NCI-H146 (cell line): Measurements from ENCODE around the gene MRM3.
"Not testable (repeated sequence)": the region's sequence is repeated elsewhere in the genome, so short reads cannot be mapped to it uniquely, and the experiment has no call there.

Source experiments
- DNase-seq: peaks from one replicate; lab custom pipeline; 2025; lab: John Stamatoyannopoulos, UW

The MRM3 gene

DNA sequence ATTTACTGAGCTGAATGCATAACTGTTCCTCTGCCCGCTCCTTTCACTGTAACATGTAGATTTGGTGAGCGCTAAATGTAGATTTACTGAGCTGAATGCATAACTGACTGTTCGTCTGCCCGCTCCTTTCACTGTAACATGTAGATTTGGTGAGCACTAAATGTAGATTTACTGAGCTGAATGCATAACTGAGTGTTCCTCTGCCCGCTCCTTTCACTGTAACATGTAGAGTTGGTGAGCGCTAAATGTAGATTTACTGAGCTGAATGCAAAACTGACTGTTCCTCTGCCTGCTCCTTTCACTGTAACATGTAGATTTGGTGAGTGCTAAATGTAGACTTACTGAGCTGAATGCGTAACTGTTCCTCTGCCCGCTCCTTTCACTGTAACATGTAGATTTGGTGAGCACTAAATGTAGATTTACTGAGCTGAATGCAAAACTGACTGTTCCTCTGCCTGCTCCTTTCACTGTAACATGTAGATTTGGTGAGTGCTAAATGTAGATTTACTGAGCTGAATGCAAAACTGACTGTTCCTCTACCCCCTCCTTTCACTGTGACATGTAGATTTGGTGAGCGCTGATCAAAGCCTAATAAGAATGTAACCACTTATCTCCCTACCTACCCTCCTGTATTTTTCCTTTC is 26.7 kb upstream of the MRM3 start:
- DNase-seq = not testable (repeated sequence)

DNA sequence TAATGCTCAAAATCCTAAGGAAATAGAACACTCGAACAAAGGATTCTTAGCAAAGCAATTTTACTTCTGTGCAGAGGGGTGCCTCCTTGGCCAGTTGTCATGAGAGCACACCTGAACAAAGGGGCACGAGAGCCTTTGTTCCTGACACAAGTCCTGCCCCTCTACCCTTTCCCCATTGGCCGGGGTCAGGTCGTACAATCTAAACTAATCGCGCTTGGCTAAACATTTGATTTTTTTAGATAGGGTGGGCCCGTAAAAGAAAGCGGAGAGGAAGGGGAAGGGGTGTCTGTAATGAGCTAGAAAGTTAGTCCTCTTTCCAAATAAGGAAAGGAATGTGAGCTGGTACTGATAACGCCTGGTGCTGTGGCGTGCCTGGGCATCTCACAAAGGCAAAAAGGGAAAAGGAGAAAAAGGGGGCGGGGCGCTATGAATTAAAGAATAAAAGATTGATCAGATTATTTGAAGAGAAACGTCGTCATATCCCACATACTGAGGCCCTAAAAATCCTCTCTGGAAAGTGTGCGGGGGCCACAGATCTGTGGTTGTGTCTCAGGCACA is 26.1 kb upstream of the MRM3 start:
- DNase-seq = not testable (repeated sequence)

DNA sequence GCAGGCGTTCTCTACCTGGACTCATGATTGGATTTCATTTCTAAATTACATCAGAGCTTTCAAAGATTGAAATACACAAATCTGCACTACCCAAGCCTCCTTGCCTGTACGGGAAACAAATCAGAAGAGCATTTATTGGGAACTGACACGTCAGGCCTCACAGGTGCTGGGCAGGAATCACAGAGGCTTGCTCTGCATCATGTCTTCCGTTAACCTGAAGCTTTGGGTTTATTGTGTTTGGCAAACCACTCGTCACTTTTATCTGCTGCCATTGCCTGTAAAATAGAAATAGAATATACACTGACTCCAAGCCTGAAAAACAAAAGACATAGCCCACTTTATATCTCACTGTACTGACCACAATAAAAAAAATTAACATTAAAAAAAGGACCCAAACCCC is 22.2 kb upstream of the MRM3 start:
- DNase-seq = no peak

DNA sequence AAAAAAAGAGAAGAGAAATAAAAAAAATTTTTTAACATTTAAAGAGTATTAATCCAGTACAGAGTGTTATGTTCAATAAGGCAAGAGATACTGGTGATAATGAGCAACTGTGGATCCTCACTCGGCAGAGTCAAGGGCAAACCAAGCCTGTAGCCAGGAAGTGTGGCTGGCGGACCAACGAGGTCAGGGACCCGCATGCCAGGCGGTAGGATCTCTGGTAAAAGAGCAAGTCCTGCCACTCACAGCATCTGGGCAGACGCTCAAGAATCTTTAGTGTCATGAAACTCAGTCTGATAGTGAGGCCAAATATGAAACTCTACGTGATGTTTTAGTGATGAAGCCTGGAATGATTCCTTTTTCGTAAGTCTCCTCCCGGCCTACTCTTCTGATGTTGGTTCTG is 21.8 kb upstream of the MRM3 start:
- DNase-seq = no peak

DNA sequence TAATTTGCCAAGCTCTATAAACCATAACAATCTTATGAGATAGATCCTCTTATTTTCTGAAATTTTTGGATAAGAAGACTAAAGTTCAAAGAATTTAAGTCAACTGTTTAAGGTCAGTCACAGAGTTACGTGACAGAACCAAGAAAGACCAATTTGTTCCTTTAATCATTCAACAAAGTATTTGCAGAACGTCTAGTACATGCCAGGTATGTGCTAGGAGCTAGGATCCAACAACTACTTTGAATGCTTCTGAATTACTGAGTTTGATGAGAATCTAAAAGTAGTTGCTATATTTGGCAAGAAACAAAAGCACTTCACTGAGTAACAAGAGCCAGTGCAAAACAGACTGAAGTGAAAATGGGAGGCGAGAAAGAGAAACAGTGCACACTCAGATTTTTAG is 15.1 kb upstream of the MRM3 start:
- no peak for DNase-seq

DNA sequence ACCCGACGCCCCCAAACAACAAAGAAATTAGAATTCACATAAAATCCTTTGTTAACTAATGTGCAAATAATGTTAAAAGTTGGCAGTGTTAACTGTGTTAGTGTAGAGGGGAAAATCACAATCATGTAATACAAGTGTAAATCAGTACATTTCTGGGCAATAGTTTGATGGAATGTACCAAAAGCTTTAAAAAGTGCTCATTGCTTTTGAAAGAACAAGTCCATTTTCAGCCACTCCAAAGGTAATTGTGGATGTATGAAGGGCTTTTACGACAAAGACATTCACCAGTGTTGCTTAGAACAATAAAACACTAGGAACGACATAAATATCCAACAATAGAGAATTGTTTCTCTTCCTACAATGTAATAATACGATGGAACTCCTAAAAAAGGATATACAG is 9.1 kb upstream of the MRM3 start:
- DNase-seq = no peak

DNA sequence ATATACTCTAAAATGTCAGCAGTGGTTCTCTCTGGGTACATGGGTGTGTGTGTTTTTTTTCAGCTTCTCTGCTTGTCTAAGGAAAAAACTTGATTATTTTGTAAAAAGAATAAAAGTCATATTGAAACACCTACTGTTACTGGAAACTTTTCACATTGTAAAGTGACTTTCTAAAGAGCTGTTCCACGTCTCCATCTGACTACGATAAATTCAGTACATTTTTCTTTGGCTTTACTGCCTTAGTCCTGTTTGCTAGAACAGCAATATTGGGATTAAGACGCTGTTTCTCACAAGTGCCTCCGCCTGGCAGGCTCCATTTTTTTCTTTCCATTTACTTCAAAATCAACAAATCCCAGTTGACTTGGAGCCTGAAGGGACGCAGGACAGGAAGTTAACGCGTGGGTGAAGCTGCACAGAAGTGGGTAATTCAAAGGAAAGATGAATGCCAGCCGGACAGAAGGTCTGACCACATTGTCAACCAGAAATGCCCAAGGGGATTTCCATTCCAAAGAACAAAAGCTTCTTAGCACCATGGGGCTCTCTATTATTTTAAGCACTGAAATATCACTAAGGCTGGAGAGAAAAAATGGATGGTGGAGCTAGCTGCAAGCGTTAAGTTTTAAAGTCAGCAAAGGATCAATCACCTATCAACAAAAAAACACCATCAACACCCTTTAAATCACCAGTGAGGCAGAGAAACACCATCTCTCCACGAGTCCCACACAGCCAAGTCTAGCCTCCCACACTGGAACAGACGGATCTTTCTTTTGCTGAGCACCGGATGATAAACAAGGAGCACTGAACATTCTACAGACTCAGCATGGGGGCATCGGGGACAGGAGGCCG is 8.5 kb upstream of the MRM3 start:
- peak; percentile 72 for DNase-seq

DNA sequence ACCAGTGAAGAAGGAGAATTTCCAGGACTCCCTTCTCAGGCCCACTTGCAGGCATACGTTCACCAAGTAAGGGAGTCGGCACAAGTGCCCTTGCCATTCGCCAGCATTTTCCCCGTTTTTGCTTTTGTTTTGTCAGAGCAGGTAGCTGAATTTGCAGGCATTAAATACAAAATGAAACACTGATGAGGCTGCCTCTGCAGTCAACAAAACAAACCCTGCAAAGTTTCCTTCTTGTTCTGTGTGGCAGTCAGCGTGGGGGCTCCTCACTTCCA is 7.9 kb upstream of the MRM3 start:
- DNase-seq = no peak

DNA sequence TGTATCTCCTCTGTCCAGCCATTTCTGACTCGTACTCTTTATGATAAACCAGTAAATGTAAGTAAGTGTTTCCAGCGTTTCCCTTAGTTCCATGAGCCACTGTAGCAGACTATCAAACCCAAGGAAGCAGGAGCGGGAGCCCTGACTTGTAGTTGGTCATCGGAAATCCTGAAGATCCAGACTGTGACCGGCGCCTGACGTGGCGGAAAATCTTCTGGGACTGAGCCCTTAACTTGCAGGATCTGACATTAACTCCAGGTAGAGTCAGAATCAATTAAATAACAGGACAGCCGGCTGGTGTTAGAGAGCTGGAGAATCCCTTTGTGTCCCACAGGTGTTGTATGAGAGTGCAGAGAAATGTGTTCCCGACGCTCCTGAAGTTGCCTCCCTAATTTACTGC is 4.1 kb upstream of the MRM3 start:
- DNase-seq = no peak

DNA sequence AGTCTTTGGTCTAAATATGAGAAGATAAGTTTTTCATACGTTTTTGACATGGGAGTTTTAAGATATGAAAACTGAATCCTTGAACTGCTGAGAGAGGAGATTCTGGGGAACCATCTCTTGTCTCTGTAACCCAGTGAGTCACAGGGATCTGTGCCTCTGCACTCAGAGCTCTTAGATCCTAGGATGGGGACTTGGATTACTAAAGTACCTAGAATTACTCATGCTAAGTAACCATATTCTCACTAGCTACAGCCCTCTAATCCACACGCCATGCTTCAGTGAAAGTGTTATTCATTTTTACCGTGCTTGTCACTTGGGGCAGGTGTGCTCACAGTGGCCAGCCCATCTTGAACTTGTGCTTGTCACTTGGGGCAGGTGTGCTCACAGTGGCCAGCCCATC is 2.0 kb downstream of the MRM3 start:
- DNase-seq = no peak

DNA sequence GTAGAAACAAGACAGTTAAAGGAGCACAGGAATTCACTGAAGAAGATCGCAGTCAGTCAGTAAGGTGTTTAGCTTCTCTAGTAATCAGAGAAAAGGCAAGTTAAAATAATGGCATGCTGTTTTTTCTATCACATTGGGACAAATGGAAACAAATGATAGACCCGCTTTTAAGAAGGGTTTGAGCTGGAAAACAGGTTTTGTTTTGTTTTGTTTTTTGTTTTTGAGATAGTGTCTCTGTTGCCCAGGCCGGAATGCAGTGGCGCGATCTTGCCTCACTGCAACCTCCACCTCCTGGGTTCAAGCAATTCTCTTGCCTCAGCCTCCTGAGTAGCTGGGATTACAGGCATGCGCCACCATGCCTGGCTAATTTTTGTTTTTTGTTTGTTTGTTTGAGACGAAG is 3.7 kb downstream of the MRM3 start:
- not testable (repeated sequence) for DNase-seq

DNA sequence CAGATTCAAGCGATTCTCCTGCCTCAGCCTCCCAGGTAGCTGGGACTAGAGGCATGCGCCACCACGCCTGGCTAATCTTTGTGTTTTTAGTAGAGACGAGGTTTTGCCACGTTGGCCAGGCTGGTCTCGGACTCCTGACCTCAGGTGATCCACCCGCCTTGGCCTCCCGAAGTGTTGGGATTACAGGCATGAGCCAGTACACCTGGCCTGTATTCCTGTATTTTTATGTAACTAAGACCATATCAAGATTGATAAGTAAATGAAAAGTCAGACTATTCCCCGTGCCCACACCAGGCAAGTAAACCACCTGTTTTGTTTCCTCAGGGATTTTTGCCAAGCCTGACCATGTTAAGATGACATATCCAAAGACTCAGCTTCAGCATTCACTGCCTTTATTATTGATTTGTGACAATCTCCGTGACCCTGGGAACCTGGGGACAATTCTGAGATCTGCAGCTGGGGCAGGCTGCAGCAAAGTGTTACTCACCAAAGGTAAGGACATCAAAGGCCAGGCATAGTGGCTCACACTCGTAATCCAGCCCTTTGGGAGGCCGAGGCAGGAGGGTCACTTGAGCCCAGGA is 5.6 kb downstream of the MRM3 start:
- no peak for DNase-seq

DNA sequence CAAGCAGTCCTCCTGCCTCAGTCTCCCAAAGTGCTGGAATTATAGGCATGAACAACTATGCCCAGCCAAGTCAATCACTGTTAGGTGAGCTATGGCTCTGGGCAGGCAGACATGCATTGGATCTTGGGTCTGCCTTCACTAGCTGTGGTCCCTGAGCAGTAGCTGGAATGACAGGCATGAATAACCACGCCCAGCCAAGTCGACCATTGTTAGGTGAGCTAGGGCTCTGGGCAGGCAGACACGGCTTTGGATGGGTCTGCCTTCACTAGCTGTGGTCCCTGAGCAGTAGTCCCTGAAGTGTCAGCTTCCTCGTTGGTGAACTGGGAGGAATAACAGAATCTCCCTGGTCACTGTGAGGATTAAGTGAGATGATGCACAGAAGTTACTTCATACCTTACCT is 6.4 kb downstream of the MRM3 start:
- no peak for DNase-seq

DNA sequence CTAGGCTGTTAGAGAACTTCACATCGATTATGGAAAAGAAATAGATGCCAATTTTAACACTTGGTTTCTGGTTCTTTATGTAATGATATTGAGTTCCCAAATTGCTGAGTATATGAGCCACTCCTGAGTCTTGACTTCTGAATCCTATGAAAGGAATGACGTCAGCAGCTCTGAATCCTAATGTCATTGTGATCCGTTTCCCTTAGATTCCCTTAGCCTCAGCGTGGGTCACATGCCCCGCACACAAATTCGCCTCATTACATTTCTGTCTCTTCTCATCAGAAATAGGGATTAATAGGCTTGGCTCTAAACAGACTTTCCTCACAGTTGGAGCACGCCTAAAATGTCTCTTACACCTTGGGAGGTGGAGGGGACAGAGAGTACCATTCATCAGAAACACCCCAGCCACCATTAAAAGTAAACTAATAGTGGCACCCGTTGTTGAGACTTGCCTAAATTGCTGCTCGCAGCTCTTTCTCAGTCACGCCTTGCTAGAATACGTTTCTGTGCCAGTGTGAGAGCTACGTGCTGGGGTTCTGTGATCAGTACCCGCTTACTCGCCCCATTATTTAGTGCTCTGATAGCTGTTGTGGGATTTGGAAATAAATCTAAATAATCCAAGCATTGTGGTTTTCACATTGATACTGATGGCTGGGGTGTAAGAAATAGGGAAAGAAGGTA is 7.1 kb downstream of the MRM3 start:
- DNase-seq = no peak

DNA sequence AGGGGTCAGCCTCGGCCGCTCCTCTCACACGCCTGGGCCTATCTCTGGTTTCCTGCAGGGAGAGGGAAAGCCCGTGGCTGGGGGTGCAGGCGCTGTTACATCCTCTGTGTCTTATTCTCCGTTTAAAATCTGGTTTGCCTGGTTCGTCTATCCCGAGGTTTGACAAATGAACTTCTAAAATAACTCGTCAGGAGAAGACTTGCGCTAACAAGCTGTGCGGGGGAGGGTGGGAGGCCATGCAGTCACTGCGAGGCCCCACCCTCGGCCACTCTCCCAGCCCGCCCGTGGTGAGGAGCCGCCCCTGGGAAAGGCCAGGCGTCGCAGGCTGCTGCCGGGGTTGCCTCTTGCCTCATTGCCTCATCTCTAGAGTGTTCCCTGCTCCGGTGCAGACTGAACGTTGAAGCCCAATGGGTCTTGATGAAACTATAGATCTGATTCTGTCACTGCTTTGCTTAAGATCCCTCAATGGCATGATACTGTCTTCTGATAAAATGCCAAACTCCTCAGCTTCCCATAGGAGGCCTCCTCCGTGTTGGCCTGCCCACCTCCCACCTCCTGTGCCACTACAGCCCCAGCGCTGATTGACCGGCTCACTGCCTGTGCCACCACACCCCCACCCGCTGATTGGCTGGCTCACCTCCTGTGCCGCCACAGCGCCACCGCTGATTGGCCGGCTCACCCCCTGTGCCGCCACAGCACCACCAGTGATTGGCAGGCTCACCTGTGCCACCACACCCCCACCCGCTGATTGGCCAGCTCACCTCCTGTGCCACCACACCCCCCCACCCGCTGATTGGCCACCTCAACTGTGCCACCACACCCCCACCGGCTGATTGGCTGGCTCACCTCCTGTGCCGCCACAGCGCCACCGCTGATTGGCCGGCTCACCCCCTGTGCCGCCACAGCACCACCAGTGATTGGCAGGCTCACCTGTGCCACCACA is 8.0 kb downstream of the MRM3 start:
- DNase-seq = not testable (repeated sequence)

DNA sequence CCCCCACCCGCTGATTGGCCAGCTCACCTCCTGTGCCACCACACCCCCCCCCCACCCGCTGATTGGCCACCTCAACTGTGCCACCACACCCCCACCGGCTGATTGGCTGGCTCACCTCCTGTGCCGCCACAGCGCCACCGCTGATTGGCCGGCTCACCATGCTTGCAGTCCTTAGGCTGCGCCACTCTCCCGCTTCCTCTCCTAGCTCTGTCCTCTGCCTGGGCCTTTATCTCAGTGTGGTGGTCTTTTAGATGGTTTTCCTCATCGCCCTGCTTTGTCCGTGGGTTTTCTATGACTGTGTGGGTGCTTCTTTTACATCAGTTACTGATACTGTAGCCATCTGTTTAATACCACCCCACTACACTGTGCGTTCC is 8.7 kb downstream of the MRM3 start:
- DNase-seq = not testable (repeated sequence)

DNA sequence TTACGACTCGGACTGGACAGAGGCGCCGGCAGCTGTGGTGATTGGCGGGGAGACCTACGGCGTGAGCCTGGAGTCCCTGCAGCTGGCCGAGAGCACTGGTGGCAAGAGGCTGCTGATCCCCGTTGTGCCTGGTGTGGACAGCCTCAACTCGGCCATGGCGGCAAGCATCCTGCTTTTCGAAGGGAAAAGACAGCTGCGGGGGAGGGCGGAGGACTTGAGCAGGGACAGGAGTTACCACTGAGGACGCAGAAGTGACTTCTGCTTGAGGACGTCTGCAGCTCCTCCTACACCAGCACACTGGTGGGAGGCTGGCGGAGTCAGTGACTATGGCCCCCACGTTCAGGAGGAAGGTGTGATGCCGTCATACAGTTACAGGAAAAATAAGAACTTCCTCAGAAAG is 9.7 kb downstream of the MRM3 start:
- no peak for DNase-seq

DNA sequence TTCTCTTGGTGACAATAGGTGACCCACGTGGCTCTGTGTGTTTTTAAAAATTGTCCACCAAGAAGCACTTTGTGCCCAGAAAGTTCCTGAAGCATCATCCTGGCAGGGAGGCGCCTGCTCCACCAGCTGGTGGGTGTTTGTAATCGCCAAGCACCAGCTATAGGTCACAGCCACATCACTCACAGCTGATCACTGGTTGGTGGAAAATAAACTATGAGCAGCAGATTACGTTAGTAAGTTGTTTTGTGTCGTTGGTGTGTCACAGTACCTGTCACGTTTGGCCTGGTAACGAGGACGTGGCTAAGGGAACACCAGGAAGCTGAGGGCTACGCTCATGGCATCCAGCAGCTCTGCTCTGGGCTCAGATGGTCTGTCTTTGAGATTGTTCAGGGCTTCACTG is 10.1 kb downstream of the MRM3 start:
- no peak for DNase-seq

DNA sequence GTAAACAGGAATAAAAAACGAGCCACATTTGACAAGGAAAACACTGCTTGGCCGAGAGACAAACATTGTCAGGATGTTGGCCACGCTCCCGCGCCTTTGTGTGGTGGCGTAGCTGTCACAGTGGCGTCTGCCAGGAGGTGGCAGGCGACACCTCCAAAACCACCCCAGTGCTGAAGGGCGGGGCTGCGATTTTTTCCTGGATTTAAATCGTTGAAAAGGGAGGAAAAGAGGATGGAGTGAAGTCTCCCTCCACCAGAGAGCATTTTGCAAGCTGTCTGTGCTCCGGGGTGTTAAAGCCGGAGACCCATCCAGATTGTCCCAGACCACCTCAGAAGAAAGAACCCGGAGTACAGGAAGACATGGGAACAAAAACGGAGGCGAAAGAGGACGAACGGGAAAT is 12.7 kb downstream of the MRM3 start:
- peak; percentile 69 for DNase-seq

DNA sequence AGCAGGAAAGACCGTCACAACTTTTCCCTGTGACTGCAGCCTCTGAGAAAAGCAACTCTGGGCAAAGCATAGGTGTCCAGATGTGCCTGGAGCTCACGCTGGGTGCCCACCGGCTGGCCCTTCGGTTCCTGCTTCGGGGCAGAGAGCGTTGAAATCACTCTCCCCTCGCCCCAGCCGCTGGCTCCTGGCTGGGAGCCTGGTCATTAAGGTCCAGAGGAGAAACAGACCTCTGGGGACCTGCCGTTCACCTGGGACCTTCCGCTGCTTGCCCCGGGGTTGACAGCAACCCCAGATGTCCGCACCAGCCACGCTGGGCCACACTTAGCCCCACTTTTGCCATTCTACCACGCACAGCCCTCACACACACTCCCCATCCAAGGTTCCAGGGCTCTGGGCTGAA is 13.1 kb downstream of the MRM3 start:
- no peak for DNase-seq

DNA sequence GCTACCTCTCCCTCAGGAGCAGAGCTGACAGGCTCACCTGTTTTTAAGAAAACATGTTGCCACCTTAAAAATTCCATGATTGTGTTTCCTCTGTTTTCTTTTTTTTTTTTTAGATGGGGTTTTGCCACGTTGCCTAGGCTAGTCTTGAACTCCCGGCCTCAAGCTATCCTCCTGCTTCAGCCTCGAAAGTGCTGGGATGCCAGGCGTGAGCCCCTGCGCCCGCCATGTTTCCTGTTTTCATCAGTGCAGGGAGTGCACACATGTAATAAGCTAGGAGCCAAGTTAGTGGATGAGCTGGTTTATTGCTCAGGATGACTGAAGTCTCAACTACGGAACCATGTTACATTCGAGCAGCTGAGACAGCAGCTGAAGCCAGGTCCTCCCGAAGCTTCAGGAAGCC is 13.6 kb downstream of the MRM3 start:
- DNase-seq = no peak

DNA sequence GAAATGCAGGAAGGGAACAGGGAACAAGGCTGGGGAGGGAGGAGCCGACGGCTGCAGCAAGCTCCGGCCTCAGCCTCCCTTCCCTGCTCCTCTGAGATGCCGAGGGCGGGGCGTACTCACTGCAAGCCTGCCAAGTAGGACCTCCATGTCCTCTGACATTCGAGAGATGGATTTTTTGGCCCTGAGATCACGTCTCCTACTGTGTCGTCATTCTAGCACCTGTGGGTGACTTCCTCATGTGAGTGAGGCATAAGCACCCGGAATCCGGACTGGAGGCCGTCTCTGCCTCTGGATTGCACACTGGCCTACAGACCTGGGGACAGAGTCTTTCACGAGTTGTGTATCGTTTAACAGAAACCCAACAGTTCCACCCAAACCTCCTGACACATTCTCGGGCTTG is 14.5 kb downstream of the MRM3 start:
- no peak for DNase-seq
